Activated CD8-positive, alpha-beta memory T cell treated with anti-CD3 and anti-CD28 coated beads for 24 hours (primary cell): ENCODE results near the gene E2F3.
A peak's percentile ranks its signal among the peaks of the same experiment; 100 is the strongest.

ENCODE experiments used
- DNase-seq: peaks from one replicate; pipeline ENCODE4 v3.0.0-alpha.2; 2020

The E2F3 gene

GRCh38 chr6:20402342-20403069 is 827 bp downstream of the E2F3 start:
- DNase-seq = peak; percentile 81

- DNase-seq = peak; percentile 95
Observed at GRCh38 chr6:20403070-20403765, 1.5 kb downstream of the E2F3 start.

- peak; percentile 93 for DNase-seq
Observed at GRCh38 chr6:20403766-20404640, 2.3 kb downstream of the E2F3 start.

- DNase-seq = peak; percentile 78
Observed at GRCh38 chr6:20404641-20405032, 3.0 kb downstream of the E2F3 start.

GRCh38 chr6:20408851-20409250 is 7.2 kb downstream of the E2F3 start:
- no peak for DNase-seq

GRCh38 chr6:20409427-20409971 is 7.8 kb downstream of the E2F3 start:
- DNase-seq = no peak

- DNase-seq = no peak
Observed at GRCh38 chr6:20411544-20411943, 9.9 kb downstream of the E2F3 start.

GRCh38 chr6:20411953-20412681 is 10.4 kb downstream of the E2F3 start:
- DNase-seq = no peak

- no peak for DNase-seq
Observed at GRCh38 chr6:20412682-20413073, 11.0 kb downstream of the E2F3 start.

- no peak for DNase-seq
Observed at GRCh38 chr6:20413826-20414225, 12.1 kb downstream of the E2F3 start.

GRCh38 chr6:20414711-20415110 is 13.0 kb downstream of the E2F3 start:
- DNase-seq = no peak

- no peak for DNase-seq
Observed at GRCh38 chr6:20415304-20415703, 13.6 kb downstream of the E2F3 start.

- DNase-seq = no peak
Observed at GRCh38 chr6:20415712-20416454, 14.2 kb downstream of the E2F3 start.

- no peak for DNase-seq
Observed at GRCh38 chr6:20416567-20417345, 15.1 kb downstream of the E2F3 start.

- DNase-seq = no peak
Observed at GRCh38 chr6:20417819-20418218, 16.1 kb downstream of the E2F3 start.

- no peak for DNase-seq
Observed at GRCh38 chr6:20426177-20427082, 24.8 kb downstream of the E2F3 start.

GRCh38 chr6:20427856-20428255 is 26.2 kb downstream of the E2F3 start:
- no peak for DNase-seq

GRCh38 chr6:20432692-20433091 is 31.0 kb downstream of the E2F3 start:
- DNase-seq = no peak

GRCh38 chr6:20433321-20433720 is 31.6 kb downstream of the E2F3 start:
- DNase-seq = no peak

GRCh38 chr6:20433929-20434328 is 32.2 kb downstream of the E2F3 start:
- no peak for DNase-seq
